ENCODE results near the gene SLC4A1AP.
A peak's percentile ranks its signal among the peaks of the same experiment; 100 is the strongest.
"Not testable (repeated sequence)": the region's sequence is repeated elsewhere in the genome, so short reads cannot be mapped to it uniquely, and the experiment has no call there.

Gene SLC4A1AP

DNA sequence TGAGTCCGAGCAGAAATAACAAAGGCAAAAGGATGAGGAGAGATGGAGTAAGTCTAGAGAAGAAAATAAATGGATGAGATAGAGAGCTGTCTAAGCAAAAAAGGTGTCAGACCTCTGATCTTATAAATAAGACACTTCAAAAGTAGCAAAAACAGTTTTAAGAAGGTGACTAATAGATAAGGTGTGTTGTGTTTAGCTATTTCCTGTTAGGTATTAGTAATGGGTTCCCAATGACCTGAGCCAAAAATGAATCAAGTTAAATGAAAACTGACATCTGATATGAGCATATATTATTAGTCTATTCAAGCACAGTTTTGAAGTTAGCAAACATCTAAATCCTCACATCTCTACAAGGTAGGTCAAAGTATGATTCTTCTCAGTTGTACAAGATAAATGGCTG is 10.9 kb upstream of the SLC4A1AP start:
- no peak for DNase-seq (ENCODE audit: low spot score)

GRCh38 chr2:27653397-27653796 is 10.3 kb upstream of the SLC4A1AP start:
- no peak for DNase-seq (ENCODE audit: low spot score)

- no peak for DNase-seq (ENCODE audit: low spot score)
Measured at GRCh38 chr2:27655155-27655951, 8.3 kb upstream of the SLC4A1AP start.

- no peak for DNase-seq (ENCODE audit: low spot score)
Measured at GRCh38 chr2:27661371-27661770, 2.3 kb upstream of the SLC4A1AP start.

GRCh38 chr2:27664154-27664574 is 475 bp downstream of the SLC4A1AP start:
- DNase-seq (ENCODE audit: low spot score) = no peak

DNA sequence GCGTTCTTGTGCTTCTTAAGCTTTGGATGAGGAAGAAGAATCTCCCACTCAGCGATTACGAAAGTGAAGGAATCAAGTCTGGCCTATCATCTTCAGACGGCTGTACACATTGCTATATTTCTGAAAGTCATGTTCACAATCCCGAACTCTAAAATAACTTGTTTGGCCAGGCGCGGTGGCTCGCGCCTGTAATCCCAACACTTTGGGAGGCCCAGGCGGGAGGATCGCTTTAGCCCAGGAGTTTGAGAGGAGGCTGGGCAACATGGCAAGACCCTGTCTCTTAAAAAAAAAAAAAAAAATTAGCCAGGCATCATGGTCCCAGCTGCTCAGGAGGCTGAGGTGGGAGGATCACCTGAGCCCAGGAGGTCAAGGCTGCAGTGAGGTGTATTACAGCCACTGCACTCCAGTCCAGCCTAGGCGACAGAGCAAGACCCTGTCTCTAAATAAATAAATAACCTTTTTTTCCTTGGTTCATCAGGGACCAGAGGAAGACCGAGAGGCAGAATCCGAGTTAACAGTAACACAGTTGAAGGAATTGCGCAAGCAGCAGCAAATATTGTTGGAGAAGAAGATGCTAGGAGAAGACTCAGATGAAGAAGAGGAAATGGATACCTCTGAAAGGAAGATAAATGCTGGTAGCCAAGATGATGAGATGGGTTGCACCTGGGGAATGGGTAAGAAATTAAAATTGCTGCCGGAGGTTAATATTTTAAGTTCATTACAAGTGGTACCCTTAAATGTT is 1.1 kb downstream of the SLC4A1AP start:
- DNase-seq (ENCODE audit: low spot score) = no peak

DNA sequence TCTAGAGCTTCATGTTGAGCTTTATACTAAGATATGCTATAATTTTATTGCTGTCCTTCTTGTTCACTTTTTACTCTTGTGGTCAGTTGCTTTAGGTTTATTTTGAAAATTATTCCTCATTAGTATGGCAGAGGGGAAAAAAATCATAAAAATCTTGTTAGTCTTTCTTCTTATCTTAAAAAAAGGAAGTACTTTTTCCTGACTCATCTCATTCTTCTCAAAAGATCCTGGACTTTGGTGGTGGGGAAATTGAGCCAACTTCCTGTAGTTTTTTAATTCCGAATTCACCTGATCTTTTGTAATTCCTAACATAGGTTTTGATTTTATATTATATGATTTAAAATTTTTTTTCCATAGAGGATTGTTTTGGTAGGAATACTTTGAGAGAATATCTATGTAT is 3.8 kb downstream of the SLC4A1AP start:
- DNase-seq (ENCODE audit: low spot score) = no peak

GRCh38 chr2:27671235-27671634 is 7.5 kb downstream of the SLC4A1AP start:
- no peak for DNase-seq (ENCODE audit: low spot score)

GRCh38 chr2:27672723-27673486 is 9.2 kb downstream of the SLC4A1AP start:
- DNase-seq (ENCODE audit: low spot score) = no peak

DNA sequence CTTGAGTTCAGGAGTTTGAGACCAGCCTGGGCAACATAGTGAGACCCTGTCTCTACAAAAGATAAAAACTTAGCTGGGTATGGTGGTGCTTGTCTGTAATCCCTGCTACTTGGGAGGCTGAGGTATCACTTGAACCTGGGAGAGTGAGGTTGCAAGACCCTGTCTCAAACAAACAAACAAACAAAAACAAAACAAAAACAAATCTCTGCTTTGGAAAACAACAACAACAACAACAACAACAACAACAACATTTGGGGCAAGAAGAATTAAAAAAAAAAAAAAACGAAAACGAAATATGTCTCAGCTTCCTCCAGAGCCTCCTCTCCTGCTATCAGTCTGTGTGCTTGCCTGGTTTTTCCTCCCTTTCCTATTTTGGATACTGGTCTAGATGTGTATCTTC is 16.9 kb downstream of the SLC4A1AP start:
- no peak for DNase-seq (ENCODE audit: low spot score)

GRCh38 chr2:27681841-27682240 is 18.2 kb downstream of the SLC4A1AP start:
- no peak for DNase-seq (ENCODE audit: low spot score)

DNA sequence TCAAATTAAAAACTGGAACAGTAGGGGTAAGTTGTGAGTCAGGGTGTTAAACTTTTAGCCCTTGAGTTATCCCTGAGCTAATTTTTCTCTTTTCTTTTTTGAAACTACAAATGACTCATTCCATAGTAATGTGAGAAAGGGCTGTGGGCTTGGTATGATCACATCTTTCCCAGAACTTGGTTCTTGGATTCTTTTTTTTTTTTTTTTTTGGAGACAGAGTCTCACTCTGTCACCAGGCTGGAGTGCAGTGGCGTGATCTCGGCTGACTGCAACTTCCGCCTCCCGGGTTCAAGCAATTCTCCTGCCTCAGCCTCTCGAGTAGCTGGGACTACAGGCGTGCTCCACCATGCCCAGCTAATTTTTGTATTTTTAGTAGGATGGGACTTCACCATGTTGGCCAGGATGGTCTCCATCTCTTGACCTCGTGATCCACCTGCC is 18.7 kb downstream of the SLC4A1AP start:
- DNase-seq (ENCODE audit: low spot score) = not testable (repeated sequence)

- DNase-seq (ENCODE audit: low spot score) = peak; percentile 85
Measured at GRCh38 chr2:27683390-27684071, 19.8 kb downstream of the SLC4A1AP start.

- not testable (repeated sequence) for DNase-seq (ENCODE audit: low spot score)
Measured at GRCh38 chr2:27685006-27685405, 21.3 kb downstream of the SLC4A1AP start.

GRCh38 chr2:27685577-27685976 is 21.9 kb downstream of the SLC4A1AP start:
- DNase-seq (ENCODE audit: low spot score) = no peak

DNA sequence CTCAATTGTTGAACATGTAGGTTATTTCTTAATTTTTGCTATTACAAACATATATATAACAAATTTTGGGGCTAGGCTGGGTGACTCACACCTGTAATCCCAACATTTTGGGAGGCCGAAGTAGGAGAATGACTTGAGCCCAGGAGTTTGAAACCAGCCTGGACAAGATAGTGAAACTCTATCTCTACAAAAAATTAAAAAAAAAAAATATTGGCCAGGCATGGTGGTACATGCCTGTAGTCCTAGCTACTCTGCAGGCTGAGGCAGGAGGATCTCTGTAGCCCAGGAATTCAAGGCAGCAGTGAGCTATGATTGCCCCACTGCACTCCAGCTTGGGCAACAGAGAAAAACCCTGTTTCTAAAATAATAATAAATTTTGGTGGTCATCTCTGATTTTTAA is 23.5 kb downstream of the SLC4A1AP start:
- DNase-seq (ENCODE audit: low spot score) = no peak

GRCh38 chr2:27689424-27689823 is 25.7 kb downstream of the SLC4A1AP start:
- no peak for DNase-seq (ENCODE audit: low spot score)

- DNase-seq (ENCODE audit: low spot score) = no peak
Measured at GRCh38 chr2:27690052-27690451, 26.4 kb downstream of the SLC4A1AP start.

DNA sequence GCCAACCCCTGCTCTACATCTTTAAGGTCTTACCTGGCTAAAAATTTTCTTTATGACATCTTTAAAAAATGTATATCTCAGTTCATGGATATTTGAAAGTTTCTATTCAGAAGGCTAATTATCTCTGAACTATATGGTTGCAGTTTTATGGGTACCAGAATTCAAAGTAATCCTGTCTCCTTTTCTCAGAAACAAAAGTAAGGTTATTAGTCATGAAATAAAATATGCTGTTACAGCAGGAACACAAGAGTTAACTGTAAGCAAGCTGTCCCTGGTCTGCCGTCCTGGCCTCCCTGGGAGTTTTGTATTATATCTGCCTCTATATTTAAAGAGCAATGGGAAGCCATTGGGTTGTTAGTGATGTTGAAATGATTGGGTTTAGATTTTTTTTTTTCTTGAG is 34.0 kb downstream of the SLC4A1AP start:
- DNase-seq (ENCODE audit: low spot score) = no peak

DNA sequence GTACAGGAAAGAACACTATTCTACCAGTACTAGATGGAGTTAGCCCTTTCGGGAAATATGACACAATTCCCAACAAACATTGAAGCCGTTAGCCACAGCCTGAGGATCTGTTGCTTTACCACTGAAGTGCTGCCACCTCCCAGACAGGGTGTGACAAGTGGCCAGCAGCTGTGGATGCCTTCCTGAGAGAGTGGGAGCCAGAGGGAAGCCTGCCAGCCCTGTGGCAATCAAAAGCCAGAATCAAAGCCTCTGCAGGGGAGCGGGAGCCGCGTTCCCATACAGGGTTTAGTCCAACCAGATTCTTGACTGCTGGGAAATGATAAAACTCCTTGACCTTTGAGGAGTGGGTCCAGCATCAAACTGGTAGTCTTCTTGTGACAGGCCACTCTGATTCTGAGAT is 38.0 kb downstream of the SLC4A1AP start:
- DNase-seq (ENCODE audit: low spot score) = no peak

GRCh38 chr2:27702302-27702701 is 38.6 kb downstream of the SLC4A1AP start:
- DNase-seq (ENCODE audit: low spot score) = no peak
